Nephron progenitor cell (in vitro differentiated cells): Measurements from ENCODE around the gene KRTAP23-1.

ENCODE experiments used
- DNase-seq: peaks from one replicate; pipeline ENCODE4 v3.0.0; 2021
- H3K27ac Mint-ChIP-seq: 2 replicates; pipeline ENCODE4 v1.8.0; 2021; ENCODE audit warnings: mild to moderate bottlenecking, moderate library complexity, mixed read lengths
- H3K27me3 Mint-ChIP-seq: 2 replicates; pipeline ENCODE4 v1.8.0; 2021; ENCODE audit warnings: mild to moderate bottlenecking, low read depth, mixed read lengths; ENCODE audit not compliant: poor library complexity
- H3K36me3 Mint-ChIP-seq: 2 replicates; pipeline ENCODE4 v1.8.0; 2021; ENCODE audit warnings: low read depth, mixed read lengths
- H3K4me1 Mint-ChIP-seq: 2 replicates; pipeline ENCODE4 v1.8.0; 2021; ENCODE audit warnings: mixed read lengths
- H3K4me3 Mint-ChIP-seq: 2 replicates; pipeline ENCODE4 v1.8.0; 2021; ENCODE audit warnings: mild to moderate bottlenecking, moderate library complexity, mixed read lengths
- H3K9me3 Mint-ChIP-seq: 2 replicates; pipeline ENCODE4 v1.8.0; 2021; ENCODE audit warnings: mild to moderate bottlenecking, moderate library complexity, mixed read lengths
- TF ChIP-seq, protein P1 (sequence below): fragments of 200-600 bp; sonication (generic); IDR thresholded peaks from 2 replicates; pipeline ENCODE4 v1.5.0; 2021; ENCODE audit warnings: antibody characterized with exemption

The KRTAP23-1 gene

DNA sequence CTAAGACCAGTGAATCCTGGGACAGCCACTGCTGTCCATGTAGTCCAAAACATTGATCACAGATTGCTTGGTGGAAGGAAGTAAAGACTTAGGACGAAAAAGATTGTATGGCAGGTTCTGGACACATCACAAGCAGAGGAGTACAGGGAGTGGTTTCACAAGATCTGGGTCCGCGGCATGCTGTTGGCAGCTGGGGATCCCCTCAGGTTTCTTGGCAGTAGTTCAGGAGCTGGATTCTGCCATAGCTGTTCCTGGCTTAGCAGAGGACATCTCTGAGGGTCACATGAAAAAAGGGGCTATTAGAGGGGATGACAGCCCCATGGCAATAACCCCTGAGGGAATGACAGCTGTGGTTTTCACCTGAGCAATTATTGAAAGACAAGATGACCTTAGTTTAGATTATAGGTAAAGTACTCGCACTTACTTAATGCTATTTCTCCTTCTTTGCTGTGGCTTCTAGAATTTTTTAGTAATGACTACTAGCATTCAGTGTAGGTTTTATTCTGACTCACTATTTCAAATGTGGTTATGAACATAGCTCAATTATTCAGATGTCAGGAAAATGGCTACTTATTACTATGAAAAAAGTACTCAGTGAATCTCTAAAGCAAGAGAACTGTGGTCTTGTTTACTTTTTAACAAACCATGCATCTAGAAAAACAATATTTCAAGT is 19.1 kb downstream of the KRTAP23-1 start:
- peaks cover 3% of the 10 kb centered on the region for H3K27me3 Mint-ChIP-seq
- TF ChIP-seq, protein P1, sequence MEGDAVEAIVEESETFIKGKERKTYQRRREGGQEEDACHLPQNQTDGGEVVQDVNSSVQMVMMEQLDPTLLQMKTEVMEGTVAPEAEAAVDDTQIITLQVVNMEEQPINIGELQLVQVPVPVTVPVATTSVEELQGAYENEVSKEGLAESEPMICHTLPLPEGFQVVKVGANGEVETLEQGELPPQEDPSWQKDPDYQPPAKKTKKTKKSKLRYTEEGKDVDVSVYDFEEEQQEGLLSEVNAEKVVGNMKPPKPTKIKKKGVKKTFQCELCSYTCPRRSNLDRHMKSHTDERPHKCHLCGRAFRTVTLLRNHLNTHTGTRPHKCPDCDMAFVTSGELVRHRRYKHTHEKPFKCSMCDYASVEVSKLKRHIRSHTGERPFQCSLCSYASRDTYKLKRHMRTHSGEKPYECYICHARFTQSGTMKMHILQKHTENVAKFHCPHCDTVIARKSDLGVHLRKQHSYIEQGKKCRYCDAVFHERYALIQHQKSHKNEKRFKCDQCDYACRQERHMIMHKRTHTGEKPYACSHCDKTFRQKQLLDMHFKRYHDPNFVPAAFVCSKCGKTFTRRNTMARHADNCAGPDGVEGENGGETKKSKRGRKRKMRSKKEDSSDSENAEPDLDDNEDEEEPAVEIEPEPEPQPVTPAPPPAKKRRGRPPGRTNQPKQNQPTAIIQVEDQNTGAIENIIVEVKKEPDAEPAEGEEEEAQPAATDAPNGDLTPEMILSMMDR, result no peak
- H3K27ac Mint-ChIP-seq, result no peak overlapping the region
- DNase-seq, result no peak
- H3K9me3 Mint-ChIP-seq, result peaks cover 15% of the 10 kb centered on the region
- no peaks in the 10 kb centered on the region for H3K4me1 Mint-ChIP-seq
- no peak overlapping the region for H3K4me3 Mint-ChIP-seq
- no peaks in the 10 kb centered on the region for H3K36me3 Mint-ChIP-seq

DNA sequence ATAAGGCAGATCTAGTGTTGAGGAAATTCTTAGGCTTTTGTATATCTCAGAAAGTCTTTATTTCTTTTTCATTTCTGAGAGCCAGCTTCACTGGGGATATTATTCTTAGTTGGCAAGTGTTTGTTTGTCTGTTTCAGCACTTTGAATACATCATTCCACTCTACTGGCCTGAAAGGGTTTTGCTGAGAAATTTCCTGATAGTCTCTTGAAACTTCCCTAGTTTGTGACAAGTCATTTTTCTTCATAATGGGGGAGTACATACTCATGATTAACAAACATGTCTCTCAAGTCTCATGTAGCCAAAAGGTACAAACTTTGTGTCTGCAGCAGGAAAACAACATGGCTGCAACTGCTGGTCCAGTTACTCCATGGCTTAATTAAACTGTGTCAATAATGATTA is 22.0 kb downstream of the KRTAP23-1 start:
- H3K27me3 Mint-ChIP-seq, result no peaks in the 10 kb centered on the region
- H3K9me3 Mint-ChIP-seq, result peaks cover 15% of the 10 kb centered on the region
- H3K27ac Mint-ChIP-seq, result no peak overlapping the region
- no peaks in the 10 kb centered on the region for H3K4me1 Mint-ChIP-seq
- TF ChIP-seq, protein P1, result no peak
- no peak overlapping the region for H3K4me3 Mint-ChIP-seq
- no peak for DNase-seq
- no peaks in the 10 kb centered on the region for H3K36me3 Mint-ChIP-seq

GRCh38 chr21:30320215-30320614 is 28.2 kb downstream of the KRTAP23-1 start, which contains the start of gene KRTAP26-1:
Gene KRTAP26-1, minus strand, starts transcription at chr21:30320315. Its CDS starts 280 bp downstream, at chr21:30320035.
- H3K36me3 Mint-ChIP-seq, result no peaks in the 10 kb centered on the region
- DNase-seq, result no peak
- H3K4me3 Mint-ChIP-seq, result no peak within 1 kb of the TSS
- no peaks in the 10 kb centered on the region for H3K4me1 Mint-ChIP-seq
- H3K27me3 Mint-ChIP-seq, result peaks cover 5% of the 10 kb centered on the region
- H3K9me3 Mint-ChIP-seq, result no peaks in the 10 kb centered on the region
- no peak within 1 kb of the TSS for H3K27ac Mint-ChIP-seq
- TF ChIP-seq, protein P1, result no peak

GRCh38 chr21:30315701-30316100 is 32.7 kb downstream of the KRTAP23-1 start:
- no peaks in the 10 kb centered on the region for H3K4me1 Mint-ChIP-seq
- H3K4me3 Mint-ChIP-seq, result no peak overlapping the region
- peaks cover 12% of the 10 kb centered on the region for H3K27me3 Mint-ChIP-seq
- H3K36me3 Mint-ChIP-seq, result no peaks in the 10 kb centered on the region
- no peak overlapping the region for H3K27ac Mint-ChIP-seq
- TF ChIP-seq, protein P1, result no peak
- DNase-seq, result no peak
- H3K9me3 Mint-ChIP-seq, result no peaks in the 10 kb centered on the region

- DNase-seq, result no peak
- H3K27ac Mint-ChIP-seq, result no peak overlapping the region
- TF ChIP-seq, protein P1, result no peak
- no peaks in the 10 kb centered on the region for H3K4me1 Mint-ChIP-seq
- no peaks in the 10 kb centered on the region for H3K36me3 Mint-ChIP-seq
- no peak overlapping the region for H3K4me3 Mint-ChIP-seq
- no peaks in the 10 kb centered on the region for H3K9me3 Mint-ChIP-seq
- no peaks in the 10 kb centered on the region for H3K27me3 Mint-ChIP-seq
These were observed 41.5 kb downstream of the KRTAP23-1 start for GRCh38 chr21:30306884-30307283.

GRCh38 chr21:30305136-30305535 is 43.3 kb downstream of the KRTAP23-1 start:
- TF ChIP-seq, protein P1, result no peak
- Mint-ChIP-seq H3K4me1 (no peaks in the 10 kb centered on the region), H3K36me3 (no peaks in the 10 kb centered on the region), H3K27me3 (no peaks in the 10 kb centered on the region), H3K4me3 (no peak overlapping the region), H3K9me3 (peaks cover 4% of the 10 kb centered on the region), H3K27ac (no peak overlapping the region)
- no peak for DNase-seq
